Activated CD4-positive, alpha-beta T cell treated with anti-CD3 and anti-CD28 coated beads for 1 hour (primary cell): Measurements from ENCODE around the gene ZNF750.

Experiments used
- DNase-seq: peaks from one replicate; pipeline ENCODE4 v3.0.0-alpha.2; 2020

Gene ZNF750

GRCh38 chr17:82810644-82811430 is 29.0 kb downstream of the ZNF750 start:
- DNase-seq = no peak

- DNase-seq = no peak
These were observed 30.6 kb downstream of the ZNF750 start for GRCh38 chr17:82808921-82809905.

GRCh38 chr17:82808006-82808405 is 31.8 kb downstream of the ZNF750 start:
- no peak for DNase-seq

GRCh38 chr17:82807562-82807961 is 32.3 kb downstream of the ZNF750 start:
- DNase-seq = no peak

GRCh38 chr17:82807101-82807500 is 32.7 kb downstream of the ZNF750 start:
- no peak for DNase-seq

- DNase-seq = no peak
These were observed 33.2 kb downstream of the ZNF750 start for GRCh38 chr17:82806645-82807044.

- DNase-seq = no peak
These were observed 34.0 kb downstream of the ZNF750 start for GRCh38 chr17:82805823-82806222.

GRCh38 chr17:82805254-82805653 is 34.6 kb downstream of the ZNF750 start:
- DNase-seq = no peak

GRCh38 chr17:82804442-82805191 is 35.2 kb downstream of the ZNF750 start:
- no peak for DNase-seq

- DNase-seq = no peak
These were observed 36.2 kb downstream of the ZNF750 start for GRCh38 chr17:82803606-82804005.

GRCh38 chr17:82803185-82803584 is 36.6 kb downstream of the ZNF750 start:
- DNase-seq = no peak

- DNase-seq = no peak
These were observed 37.6 kb downstream of the ZNF750 start for GRCh38 chr17:82802075-82802780.

GRCh38 chr17:82801377-82801970 is 38.3 kb downstream of the ZNF750 start:
- no peak for DNase-seq

GRCh38 chr17:82800885-82801284 is 38.9 kb downstream of the ZNF750 start:
- no peak for DNase-seq

GRCh38 chr17:82799591-82799990 is 40.2 kb downstream of the ZNF750 start:
- no peak for DNase-seq

- DNase-seq = no peak
These were observed 41.1 kb downstream of the ZNF750 start for GRCh38 chr17:82798752-82799151.

- DNase-seq = no peak
These were observed 42.8 kb downstream of the ZNF750 start for GRCh38 chr17:82797061-82797460.

GRCh38 chr17:82795615-82796014 is 44.2 kb downstream of the ZNF750 start:
- DNase-seq = no peak

GRCh38 chr17:82794781-82795482 is 44.9 kb downstream of the ZNF750 start:
- DNase-seq = no peak

GRCh38 chr17:82793974-82794630 is 45.7 kb downstream of the ZNF750 start:
- DNase-seq = no peak

- no peak for DNase-seq
These were observed 48.3 kb downstream of the ZNF750 start for GRCh38 chr17:82791532-82791931.
